RPMI8226 (cell line): ENCODE results near the gene WDR90.
"Not testable (repeated sequence)": the region's sequence is repeated elsewhere in the genome, so short reads cannot be mapped to it uniquely, and the experiment has no call there.

Source experiments
- DNase-seq: peaks from one replicate; pipeline ENCODE4 v3.0.0-alpha.2; 2015

WDR90 gene

DNA sequence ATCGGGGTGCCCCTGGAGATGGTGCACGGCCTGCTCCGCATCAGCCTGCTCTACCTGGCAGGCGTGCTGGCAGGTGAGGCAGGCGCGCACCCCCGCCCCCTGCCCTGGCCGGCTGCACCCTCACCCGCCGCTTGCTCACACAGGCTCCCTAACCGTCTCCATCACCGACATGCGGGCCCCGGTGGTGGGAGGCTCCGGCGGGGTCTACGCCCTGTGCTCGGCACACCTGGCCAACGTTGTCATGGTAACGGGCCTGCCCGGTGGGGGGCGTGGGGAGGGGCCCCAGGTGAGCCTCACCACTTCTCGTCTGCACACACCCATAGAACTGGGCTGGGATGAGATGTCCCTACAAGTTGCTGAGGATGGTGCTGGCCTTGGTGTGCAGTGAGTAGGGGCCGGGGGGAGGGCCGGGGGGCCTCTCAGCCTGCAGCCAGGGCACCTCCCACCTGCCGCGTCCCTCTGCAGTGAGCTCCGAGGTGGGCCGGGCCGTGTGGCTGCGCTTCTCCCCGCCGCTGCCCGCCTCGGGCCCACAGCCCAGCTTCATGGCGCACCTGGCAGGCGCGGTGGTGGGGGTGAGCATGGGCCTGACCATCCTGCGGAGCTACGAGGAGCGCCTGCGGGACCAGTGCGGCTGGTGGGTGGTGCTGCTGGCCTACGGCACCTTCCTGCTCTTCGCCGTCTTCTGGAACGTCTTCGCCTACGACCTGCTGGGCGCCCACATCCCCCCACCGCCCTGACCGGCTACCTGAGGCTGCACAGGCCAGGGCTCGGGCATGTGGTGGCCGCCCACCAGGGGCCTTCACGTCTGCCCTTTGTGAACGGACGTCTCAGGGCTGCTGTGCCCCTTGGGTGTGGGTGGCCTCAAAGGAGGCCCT is 28.4 kb downstream of the WDR90 start:
- no peak for DNase-seq

DNA sequence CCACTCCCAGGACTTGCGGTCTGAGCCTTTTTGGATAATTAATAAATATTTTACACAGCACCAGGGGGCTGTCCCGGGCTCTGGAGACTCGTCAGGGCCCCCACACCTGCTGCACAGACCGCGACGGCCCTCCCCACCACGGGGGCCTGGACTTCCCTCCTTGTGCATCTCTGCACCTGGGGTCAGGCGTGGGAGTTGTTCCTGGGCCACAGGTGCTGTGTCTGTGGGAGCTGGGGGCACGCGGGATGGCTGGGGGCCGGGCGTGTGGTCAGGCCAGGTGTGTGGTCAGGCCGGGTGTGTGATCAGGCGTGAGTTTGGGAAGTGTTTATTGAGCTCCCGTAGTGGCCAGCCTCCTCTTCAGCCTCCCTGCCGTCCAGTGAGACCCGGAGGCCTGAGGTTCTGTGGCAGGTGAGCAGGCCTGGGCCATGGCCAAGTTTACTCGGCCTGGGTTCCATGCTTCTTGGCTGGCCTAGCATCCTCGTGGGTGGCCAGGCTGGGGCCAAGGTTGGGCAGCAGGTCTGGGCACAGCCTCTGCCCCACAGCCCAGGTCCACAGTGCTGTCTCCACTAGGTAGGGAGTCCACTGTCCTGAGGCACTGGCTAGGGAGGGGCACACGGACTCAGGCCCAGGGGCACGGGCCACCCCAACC is 29.2 kb downstream of the WDR90 start:
- peak; percentile 48 for DNase-seq

DNA sequence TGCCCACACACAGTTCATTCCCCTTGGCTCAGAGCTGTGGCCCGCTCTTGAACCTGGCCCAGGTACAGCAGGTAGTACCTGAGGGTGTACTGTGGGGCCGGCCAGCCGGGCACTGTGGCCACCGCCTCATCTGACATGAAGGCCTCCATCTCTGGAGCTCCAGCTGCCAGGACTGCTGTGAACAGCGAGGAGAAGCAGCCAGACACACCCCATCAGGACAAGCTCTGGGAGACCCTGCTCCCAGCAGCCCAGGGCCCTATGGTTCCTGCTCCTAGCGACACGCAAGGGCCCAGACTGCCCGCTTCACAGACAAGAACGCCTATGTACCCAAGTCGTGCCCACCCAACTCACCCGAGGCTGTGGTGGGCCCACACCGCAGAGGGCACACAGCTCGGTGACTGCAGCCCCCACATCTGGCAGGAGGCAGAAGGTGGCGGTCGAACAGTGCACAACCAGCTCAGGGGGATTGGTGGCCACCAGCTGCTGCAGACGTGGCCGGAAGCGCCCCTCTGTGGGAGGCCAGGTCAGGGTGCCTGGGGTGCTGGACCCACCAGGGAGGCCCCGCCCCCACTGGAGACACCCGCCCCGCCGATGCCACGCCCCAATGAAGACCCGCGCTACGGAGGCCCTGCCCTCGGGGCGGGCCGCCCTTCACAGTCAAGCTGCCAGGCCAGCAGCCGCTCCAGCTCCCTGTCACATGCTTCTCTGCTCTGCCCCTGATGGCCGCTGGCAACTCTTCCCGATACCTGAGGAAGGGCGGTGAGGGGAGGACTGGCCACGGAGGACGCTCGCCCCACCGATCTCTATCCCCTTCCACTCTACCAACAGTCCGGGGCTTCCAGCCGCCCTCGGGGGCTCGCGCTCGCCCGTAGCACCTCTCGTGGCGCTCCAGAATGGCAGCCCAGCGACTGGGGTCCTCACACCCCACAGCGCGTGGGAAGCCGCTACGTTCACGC is 30.0 kb downstream of the WDR90 start:
- DNase-seq: peak; percentile 77

DNA sequence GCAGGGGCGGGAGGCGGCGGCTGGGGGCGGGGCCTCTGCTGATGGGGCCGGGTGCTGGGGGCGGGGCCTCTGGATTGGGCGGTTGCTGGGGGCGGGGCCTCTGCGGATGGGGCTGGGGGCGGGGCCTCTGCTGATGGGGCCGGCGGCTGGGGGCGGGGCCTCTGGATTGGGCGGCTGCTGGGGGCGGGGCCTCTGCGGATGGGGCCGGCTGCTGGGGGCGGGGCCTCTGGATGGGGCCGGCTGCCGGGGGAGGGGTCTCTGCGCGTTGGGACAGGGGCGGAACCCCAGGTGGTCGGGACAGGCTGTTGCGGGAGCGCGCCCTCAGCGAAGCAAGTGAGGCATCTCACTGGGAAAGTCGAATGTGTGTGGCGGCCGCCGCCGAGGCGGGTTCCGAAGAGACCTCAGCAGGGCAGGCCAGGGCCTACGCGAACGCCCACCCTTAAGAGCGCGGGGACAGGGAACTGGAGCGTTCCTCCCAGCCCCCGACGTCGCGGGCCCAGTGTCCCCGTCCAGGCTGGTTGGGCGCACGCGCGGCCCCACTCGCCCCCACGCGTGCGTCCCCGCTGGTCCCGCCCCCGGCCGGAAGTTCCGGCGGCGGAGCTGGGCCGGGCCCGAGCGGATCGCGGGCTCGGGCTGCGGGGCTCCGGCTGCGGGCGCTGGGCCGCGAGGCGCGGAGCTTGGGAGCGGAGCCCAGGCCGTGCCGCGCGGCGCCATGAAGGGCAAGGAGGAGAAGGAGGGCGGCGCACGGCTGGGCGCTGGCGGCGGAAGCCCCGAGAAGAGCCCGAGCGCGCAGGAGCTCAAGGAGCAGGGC is 30.9 kb downstream of the WDR90 start, which contains the start of gene STUB1:
Gene STUB1 (plus strand): TSS at position 597 of the 811 bp plus-strand sequence. CDS start 116 bp downstream, at position 713.
- peak; percentile 93 for DNase-seq

DNA sequence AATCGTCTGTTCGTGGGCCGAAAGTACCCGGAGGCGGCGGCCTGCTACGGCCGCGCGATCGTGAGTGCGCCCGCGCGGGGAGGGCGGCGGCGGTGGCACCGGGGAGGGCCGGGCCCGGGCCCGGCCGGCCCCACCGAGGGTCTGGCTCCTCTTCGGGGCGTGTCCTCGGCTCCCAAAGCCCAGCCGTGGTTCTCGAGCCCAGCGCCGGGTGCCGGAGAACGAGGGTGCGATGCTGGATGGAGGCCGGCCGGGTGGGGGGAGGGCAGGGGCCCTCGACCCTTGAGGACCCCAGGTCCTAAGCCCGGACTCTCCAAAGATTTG is 31.4 kb downstream of the WDR90 start:
- no peak for DNase-seq

DNA sequence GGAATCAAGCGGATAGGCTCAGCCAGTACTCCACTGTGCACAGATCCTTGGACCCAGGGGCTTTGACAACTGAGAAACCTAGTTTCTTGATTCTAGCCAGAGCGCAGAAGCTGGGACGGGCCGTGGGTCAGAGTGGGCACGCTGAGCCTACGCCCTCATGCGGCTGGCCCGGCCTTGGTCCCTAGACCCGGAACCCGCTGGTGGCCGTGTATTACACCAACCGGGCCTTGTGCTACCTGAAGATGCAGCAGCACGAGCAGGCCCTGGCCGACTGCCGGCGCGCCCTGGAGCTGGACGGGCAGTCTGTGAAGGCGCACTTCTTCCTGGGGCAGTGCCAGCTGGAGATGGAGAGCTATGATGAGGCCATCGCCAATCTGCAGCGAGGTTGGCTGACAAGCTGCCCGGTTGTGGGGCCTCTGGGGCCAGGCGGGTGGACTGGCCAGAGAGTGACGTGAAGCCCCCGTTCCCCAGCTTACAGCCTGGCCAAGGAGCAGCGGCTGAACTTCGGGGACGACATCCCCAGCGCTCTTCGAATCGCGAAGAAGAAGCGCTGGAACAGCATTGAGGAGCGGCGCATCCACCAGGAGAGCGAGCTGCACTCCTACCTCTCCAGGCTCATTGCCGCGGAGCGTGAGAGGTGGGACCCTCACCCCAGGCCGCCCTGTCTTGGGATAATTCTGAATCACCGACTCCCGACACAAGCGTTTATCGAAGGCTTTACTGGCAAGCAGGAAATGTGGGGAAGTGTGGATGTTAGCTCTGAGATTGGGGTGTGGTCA is 32.0 kb downstream of the WDR90 start:
- peak; percentile 77 for DNase-seq

DNA sequence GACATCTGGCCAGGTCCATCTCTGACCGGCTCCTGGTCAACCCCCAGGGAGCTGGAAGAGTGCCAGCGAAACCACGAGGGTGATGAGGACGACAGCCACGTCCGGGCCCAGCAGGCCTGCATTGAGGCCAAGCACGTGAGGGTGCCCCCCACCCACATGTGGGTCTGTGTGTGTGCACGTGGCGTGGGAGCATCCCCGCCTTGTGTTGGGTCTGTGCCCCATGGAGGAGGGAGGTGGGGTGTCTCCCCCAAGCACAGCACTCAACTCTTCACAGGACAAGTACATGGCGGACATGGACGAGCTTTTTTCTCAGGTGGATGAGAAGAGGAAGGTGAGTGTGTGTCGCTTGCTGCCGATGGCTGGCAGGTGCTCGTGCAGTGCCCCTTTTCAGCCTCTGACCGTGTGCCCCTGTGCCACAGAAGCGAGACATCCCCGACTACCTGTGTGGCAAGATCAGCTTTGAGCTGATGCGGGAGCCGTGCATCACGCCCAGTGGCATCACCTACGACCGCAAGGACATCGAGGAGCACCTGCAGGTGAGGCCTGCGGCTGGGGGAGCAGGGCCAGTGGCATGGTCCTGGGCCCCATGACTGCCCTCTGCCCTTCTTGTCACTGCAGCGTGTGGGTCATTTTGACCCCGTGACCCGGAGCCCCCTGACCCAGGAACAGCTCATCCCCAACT is 32.7 kb downstream of the WDR90 start:
- DNase-seq: no peak

DNA sequence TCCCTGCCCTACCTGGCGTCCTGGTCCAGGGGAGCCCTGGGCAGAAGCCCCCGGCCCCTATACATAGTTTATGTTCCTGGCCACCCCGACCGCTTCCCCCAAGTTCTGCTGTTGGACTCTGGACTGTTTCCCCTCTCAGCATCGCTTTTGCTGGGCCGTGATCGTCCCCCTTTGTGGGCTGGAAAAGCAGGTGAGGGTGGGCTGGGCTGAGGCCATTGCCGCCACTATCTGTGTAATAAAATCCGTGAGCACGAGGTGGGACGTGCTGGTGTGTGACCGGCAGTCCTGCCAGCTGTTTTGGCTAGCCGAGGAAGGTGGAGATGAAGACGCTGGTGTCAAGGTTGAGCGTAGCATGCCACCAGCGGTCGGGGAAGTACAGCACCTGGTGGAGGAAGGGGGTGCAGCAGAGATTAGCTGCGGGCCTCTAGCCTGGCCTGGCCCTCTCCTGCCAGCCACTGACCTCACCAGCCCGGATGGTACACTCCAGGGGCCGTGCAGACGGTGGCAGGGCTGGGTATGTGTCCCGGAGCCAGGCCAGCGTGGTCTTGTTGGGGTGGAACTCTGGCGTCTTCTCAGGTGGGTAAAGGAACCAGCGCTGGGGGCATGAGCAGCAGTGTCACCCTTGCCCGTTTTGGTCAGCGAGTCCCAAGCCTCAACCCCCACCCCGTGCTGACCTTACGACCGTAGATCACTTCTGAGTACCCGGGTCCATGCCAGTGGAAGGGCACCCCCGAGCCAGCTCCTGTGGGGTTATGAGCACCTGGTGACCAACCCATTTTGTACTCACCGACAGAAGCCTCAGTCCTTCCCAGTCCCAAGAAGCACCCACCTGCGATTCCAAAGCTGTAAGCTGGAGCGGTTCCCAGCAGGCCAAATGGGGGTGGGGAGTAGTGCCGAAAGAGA is 33.6 kb downstream of the WDR90 start:
- DNase-seq: no peak

DNA sequence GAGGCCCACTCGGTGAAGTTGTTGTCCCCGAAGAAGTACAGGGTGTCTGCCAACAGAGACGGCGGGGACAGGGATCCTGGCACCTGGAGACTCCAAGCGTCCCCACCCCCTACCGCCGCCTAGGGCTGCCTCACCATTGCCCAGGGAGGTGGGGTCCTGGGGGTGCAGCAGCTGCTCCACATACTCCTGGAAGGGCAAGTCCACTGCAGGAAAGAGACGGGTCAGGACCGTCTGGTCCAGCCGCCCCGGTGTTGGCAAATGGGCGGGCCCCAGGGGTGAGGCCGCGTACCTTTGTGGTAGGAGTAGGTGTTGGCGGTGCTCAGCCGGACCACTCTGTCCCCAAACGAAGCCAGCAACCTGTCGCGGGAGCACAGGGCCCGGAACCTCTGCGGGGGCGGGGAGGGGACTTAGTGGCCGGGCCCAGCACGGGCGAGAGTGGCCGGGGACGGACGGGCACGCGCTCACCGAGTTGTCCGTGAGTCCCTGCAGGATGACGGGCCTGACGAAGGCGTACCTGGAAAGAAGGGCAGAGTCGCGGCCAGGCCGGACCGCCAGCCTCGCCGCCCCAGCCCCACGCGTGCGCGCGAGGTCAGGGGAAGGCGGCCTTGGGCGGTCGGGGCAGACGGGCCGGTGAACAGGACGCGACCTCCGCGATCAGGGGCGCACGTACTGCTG is 34.4 kb downstream of the WDR90 start:
- DNase-seq: peak; percentile 36

DNA sequence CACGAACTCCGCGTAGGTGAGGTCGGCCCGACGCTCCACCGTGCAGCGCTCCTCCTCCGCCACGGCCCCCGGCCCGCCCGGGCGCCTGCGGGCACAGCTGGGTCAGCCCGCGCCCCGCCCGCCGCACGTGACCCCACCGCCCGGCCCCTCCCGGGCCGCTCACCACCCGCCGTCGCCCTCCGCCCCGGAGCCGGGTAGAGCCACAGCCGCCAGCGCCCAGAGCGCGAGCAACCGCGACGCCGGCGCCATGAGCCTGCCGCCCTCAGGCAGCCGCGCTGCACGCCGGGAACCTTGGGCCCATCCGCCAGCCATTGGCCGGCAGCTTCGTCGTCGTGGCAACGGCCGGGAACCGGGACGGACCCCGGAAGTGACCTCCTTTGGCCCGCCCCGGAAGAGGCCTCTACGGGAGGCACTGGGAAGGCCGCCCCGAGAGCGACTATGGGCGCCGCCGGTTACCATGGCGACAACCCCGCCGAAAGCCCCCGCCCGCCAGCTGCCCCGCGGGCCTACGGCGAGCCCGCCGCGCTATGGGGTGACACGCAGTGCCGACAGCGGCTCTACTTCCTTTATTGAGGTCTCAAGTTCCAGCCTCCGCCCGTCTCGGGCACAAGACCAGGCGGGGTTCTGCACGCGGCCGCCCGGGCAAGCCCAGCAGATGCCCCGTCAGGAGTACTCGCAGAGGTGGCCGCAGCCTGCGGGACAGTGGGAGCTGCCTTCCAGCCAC is 35.1 kb downstream of the WDR90 start, which contains the start of gene JMJD8:
Gene JMJD8 (minus strand): TSS at position 264 of the 724 bp plus-strand sequence. CDS start 15 bp downstream, at position 249.
- peak; percentile 100 for DNase-seq

DNA sequence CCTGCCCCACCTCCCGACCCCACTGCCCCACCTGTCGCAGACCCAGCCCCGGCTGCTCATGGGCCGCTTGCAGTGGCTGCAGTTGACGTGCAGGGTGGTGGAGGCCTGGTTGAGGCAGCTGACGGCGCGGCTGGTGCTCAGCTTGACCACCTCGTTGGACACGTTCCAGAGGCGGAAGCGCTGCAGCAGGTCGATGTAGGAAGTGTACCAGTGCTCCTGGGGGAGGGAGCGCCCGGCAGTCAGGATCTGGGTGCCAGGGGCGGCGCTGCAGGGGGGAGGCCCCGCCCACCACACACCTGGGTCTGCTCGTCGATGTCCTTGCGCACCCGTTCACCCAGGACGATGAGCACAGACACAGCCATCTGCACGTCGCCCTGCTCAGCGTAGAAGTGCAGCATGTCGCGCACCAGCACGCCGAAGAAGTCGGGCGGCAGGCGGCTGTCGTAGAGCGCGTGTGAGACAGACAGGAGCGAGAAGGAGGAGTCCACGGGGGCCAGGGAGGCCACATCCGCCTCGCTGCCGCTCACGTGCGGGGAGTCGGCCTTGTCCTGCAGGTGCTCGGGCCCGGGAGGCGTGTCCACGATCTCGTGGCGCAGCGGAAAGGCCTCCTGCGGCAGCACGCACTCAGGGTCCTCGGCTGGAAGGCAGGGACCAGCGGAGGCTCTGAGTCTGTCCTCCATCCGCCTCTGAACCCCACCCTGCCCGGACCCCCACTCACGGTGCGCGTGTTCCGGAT is 36.0 kb downstream of the WDR90 start:
- DNase-seq: no peak

DNA sequence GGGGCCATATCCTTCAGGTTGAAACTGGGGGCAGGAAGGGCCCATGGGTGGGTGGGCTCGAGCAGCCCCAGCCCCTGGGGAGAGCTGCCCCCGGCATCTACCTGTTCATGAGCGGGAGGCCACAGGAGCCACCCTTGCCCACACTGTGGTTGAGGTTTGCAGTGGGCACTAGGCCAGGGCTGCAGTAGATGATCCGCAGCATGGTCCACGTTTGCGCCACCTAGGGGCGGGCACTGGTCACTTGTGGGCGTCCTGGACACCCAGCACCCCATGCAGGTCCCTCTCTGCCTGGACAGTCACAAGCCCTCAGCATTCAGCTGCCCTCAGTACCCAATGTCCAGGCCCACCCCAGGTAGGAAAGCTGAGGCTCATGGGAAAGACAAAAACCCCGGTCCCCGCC is 36.8 kb downstream of the WDR90 start:
- no peak for DNase-seq

DNA sequence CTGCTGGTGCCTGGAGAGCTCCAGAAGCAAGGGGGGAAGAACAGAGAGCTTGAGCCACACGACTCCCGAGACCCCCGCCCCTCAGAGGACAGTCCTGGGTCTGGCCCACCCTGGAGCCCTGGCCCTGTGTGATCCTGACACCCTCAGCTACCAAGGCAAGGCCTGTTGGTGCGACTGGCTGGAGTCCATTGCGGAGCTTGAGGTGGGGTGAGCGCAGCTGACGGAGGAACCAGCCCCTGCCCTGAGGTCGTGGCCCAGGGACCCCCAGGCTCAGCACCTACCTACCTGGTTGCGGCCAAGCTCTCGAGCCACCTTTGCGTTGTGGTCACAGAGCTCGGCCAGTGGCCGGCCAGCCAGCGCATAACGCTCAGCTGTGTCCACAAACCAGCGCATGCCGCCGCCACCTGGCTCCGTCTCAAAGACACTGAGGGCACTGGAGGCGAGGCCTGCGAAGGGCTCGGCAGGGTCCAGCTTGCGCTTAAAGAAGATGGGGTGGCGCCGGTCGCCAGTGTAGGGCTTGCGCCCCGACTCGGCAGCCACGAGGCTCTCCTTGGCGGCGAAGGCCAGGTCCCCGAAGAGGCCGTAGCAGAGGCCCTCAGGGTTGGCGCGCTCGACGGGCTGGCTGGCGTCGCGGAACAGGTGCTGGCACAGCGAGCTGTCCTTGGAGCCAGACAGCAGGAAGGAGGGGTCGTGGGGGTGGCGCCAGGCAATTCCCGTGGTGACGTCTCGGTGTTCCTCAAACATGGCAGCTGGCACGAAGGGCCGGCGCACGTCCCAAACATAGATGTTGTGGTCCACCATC is 37.5 kb downstream of the WDR90 start:
- DNase-seq: peak; percentile 3

DNA sequence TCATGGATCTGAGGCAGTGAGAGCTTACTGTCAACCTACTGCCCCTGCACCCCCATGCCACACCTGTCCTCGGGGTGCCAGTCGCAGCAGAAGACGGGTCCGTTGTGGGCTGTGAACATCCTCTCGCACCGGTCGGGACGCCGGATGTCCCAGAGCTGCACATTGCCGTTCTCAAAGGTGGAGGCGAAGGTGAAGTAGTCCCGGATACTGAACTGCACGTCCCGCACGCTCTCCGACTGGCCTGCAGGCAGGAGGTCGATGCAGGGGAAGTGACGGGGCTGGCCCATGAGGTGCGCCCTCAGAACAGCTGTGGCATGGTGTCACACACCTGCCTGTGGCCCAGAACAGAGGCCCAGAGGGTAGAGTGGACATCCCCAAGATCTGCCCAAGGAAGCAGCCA is 38.3 kb downstream of the WDR90 start:
- DNase-seq: no peak

DNA sequence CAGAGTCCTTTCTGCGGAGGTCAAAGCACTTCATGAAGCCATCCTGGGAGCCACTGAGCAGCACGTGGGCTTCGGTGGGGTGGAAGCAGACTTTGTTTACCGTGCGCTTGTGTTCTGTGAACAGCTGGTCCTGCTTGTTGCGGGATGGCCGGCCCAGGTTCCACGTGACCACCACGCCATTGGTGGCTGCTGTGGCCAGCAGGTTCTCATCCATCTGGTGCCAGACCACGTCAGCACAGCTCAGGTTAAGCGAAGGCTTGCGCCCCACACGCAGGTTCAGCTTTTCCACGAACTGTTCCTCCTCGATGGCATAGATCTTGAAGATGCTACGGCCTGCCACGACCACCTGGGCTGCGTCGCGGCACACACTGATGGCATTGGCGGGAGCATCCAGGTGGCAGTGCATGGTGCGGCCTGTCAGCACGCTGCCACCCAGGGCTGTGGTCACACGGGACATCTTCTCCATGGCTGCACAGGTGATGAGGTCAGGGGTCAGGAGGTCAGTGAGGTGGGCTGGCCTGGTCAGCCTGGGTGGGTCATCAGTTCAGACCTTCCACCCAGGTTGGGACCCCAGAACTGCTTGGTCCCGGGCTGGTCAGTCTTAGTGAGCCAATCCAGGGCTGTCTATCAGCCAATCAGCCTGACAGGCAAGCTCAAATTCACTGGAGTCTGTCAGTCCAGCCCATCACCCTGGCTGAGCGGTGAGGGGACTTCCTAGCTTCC is 40.2 kb downstream of the WDR90 start:
- no peak for DNase-seq

DNA sequence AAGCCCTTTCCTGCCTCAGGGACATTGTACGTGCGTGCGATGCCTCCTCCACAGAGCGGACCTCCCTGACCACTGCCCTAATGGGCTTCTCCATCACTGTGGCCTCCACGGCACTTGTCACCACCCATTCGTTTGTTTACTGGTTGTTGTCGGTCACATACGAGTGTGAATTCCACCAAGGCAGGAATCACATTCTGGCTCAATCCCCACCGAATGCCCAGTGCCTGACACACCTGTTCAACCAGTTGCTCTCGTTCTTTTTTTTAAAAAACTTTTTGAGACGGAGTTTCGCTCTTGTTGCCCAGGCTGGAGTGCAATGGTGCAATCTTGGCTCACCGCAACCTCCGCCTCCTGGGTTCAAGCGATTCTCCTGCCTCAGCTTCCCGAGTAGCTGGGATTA is 42.1 kb downstream of the WDR90 start:
- not testable (repeated sequence) for DNase-seq
